HG02588 (cell line): ENCODE results near the gene SRP9.
"Not testable (repeated sequence)": the region's sequence is repeated elsewhere in the genome, so short reads cannot be mapped to it uniquely, and the experiment has no call there.

Source experiments
- ATAC-seq: cut with Tn5 transposase; IDR thresholded peaks from one replicate; pipeline ENCODE4 v1.9.1; 2021; ENCODE audit warnings: mild to moderate bottlenecking, moderate library complexity; ENCODE audit not compliant: unreplicated experiment

SRP9 gene

GRCh38 chr1:225813214-225813964 is 35.8 kb downstream of the SRP9 start:
- ATAC-seq: no peak

- no peak for ATAC-seq
Measured at GRCh38 chr1:225814381-225814780, 36.8 kb downstream of the SRP9 start.

- not testable (repeated sequence) for ATAC-seq
Measured at GRCh38 chr1:225815090-225815489, 37.5 kb downstream of the SRP9 start.

GRCh38 chr1:225815526-225816178 is 38.0 kb downstream of the SRP9 start:
- ATAC-seq: no peak

GRCh38 chr1:225816643-225817538 is 39.3 kb downstream of the SRP9 start:
- no peak for ATAC-seq

GRCh38 chr1:225817611-225818061 is 40.0 kb downstream of the SRP9 start:
- ATAC-seq: no peak

- no peak for ATAC-seq
Measured at GRCh38 chr1:225818229-225818628, 40.6 kb downstream of the SRP9 start.

- ATAC-seq: no peak
Measured at GRCh38 chr1:225819346-225820192, 41.9 kb downstream of the SRP9 start.

GRCh38 chr1:225820522-225821120 is 43.0 kb downstream of the SRP9 start:
- ATAC-seq: no peak

- ATAC-seq: no peak
Measured at GRCh38 chr1:225822655-225823403, 45.2 kb downstream of the SRP9 start.

- ATAC-seq: no peak
Measured at GRCh38 chr1:225823811-225824261, 46.2 kb downstream of the SRP9 start.

- ATAC-seq: no peak
Measured at GRCh38 chr1:225824533-225824941, 46.9 kb downstream of the SRP9 start.

GRCh38 chr1:225825078-225825477 is 47.5 kb downstream of the SRP9 start:
- ATAC-seq: no peak

GRCh38 chr1:225825607-225826007 is 48.0 kb downstream of the SRP9 start:
- ATAC-seq: no peak

- no peak for ATAC-seq
Measured at GRCh38 chr1:225827076-225827475, 49.5 kb downstream of the SRP9 start.

GRCh38 chr1:225828706-225829345 is 51.2 kb downstream of the SRP9 start:
- no peak for ATAC-seq

GRCh38 chr1:225830841-225831240 is 53.2 kb downstream of the SRP9 start:
- ATAC-seq: no peak

- ATAC-seq: no peak
Measured at GRCh38 chr1:225834417-225835329, 57.0 kb downstream of the SRP9 start.
